Neutrophil (primary cell): ENCODE results near the gene ULK3.

ENCODE experiments used
- H3K27ac ChIP-seq: fragments of 200-600 bp; sonication (generic); 2 replicates; pipeline ENCODE4 v1.5.1; 2016; ENCODE audit warnings: mild to moderate bottlenecking, moderate library complexity
- H3K27me3 ChIP-seq: fragments of 200-600 bp; sonication (generic); 2 replicates; pipeline ENCODE4 v1.6.0; 2016; ENCODE audit warnings: mild to moderate bottlenecking
- H3K36me3 ChIP-seq: fragments of 200-600 bp; sonication (generic); 2 replicates; pipeline ENCODE4 v1.5.1; 2017
- H3K4me1 ChIP-seq, 2 experiments: fragments of 200-600 bp in 1 of 2; sonication (generic) in 1 of 2; 1 replicate in 1 of 2; 2 replicates in 1 of 2; pipeline versions ENCODE4 v1.5.1 to v1.6.1; 2013 to 2016; ENCODE audit warnings: low read depth in 1 of 2, low read length in 1 of 2, mild to moderate bottlenecking in 1 of 2, moderate library complexity in 1 of 2; ENCODE audit not compliant: control insufficient read depth in 1 of 2, insufficient read depth in 1 of 2
- H3K4me3 ChIP-seq, 2 experiments: fragments of 200-600 bp in 1 of 2; sonication (generic) in 1 of 2; 1 replicate in 1 of 2; 2 replicates in 1 of 2; pipeline ENCODE4 v1.5.1; 2013 to 2016; ENCODE audit warnings: low read depth in 1 of 2, low read length in 1 of 2, mild to moderate bottlenecking in 1 of 2, moderate library complexity in 1 of 2
- H3K9me3 ChIP-seq: fragments of 200-600 bp; sonication (generic); 2 replicates; pipeline ENCODE4 v1.5.1; 2016
- TF ChIP-seq, protein P1 (sequence below): fragments of 200-600 bp; sonication (generic); IDR thresholded peaks from 2 replicates; pipeline ENCODE4 v1.5.1; 2016; ENCODE audit warnings: antibody characterized with exemption

ULK3 gene

DNA sequence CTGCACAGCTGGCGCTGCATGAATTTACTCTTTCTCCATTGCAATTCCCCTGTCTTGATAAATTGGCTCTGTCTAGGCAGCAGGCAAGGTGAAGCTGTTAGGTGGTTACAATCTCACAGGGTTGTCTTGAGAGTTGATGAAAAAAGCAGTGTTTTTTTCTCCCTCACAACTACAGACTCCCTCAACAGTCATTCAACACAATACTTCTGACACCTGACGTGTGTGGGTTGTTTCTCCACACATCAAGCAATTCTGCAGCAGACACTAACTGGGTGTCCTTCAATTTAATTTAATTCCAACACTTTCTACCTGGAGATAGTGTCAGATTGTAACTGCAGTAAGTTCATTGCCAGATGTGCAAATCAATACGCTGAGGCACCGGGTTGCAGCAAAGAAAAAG is 35.3 kb upstream of the ULK3 start:
- H3K4me1 ChIP-seq, result peaks cover 8% of the 10 kb centered on the region in 2 experiments
- TF ChIP-seq, protein P1, sequence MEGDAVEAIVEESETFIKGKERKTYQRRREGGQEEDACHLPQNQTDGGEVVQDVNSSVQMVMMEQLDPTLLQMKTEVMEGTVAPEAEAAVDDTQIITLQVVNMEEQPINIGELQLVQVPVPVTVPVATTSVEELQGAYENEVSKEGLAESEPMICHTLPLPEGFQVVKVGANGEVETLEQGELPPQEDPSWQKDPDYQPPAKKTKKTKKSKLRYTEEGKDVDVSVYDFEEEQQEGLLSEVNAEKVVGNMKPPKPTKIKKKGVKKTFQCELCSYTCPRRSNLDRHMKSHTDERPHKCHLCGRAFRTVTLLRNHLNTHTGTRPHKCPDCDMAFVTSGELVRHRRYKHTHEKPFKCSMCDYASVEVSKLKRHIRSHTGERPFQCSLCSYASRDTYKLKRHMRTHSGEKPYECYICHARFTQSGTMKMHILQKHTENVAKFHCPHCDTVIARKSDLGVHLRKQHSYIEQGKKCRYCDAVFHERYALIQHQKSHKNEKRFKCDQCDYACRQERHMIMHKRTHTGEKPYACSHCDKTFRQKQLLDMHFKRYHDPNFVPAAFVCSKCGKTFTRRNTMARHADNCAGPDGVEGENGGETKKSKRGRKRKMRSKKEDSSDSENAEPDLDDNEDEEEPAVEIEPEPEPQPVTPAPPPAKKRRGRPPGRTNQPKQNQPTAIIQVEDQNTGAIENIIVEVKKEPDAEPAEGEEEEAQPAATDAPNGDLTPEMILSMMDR, result no peak
- no peaks in the 10 kb centered on the region for H3K9me3 ChIP-seq
- H3K27ac ChIP-seq, result no peak overlapping the region
- H3K27me3 ChIP-seq, result no peaks in the 10 kb centered on the region
- no peak overlapping the region for H3K4me3 ChIP-seq
- no peaks in the 10 kb centered on the region for H3K36me3 ChIP-seq

DNA sequence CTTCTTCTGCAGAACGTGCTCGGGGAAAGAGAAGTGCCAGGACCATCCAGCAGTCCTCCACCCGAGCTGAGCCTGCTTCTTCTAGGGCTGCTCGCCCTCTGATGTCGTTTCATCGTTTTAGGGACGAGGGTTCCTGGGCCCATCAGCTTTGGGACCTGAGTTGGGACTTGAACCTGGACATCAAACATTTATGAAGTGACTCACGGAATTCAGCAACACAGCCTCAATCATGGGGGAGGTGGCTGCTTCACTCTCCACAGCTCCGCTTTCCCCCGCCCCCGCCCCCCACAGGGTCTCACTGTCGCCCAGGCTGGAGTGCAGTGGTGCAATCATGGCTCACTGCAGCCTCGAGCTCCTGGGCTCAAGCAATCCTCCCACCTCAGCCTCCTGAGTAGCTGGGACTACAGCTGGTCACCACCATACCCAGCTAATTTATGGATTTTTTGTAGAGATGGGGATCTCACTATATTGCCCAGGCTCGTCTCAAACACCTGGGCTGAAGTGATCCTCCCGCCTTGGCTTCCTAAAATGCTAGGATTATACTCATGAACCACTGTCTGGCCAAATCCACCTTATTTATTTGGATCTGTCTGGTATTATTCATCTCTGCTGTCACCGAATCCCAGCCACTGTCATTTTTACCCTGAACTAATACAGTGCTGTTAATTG is 30.9 kb upstream of the ULK3 start:
- H3K27ac ChIP-seq, result peak overlapping the region; percentile 90
- no peaks in the 10 kb centered on the region for H3K9me3 ChIP-seq
- H3K27me3 ChIP-seq, result no peaks in the 10 kb centered on the region
- peak overlapping the region; percentile 73 to 75 for H3K4me3 ChIP-seq
- TF ChIP-seq, protein P1, result no peak
- H3K36me3 ChIP-seq, result no peaks in the 10 kb centered on the region
- H3K4me1 ChIP-seq, result peaks cover 46 to 48% of the 10 kb centered on the region in 2 experiments

GRCh38 chr15:74873036-74873755 is 30.2 kb upstream of the ULK3 start, which contains the start of gene SCAMP2:
SCAMP2 (minus strand) TSS chr15:74873365; CDS start chr15:74873255, 110 bp downstream.
- H3K4me3 ChIP-seq, result peak within 1 kb of the TSS; percentile 73 to 75
- TF ChIP-seq, protein P1, result peak; percentile 27
- H3K27me3 ChIP-seq, result no peaks in the 10 kb centered on the region
- peak within 1 kb of the TSS; percentile 90 for H3K27ac ChIP-seq
- H3K4me1 ChIP-seq, result peaks cover 53 to 55% of the 10 kb centered on the region in 2 experiments
- no peaks in the 10 kb centered on the region for H3K36me3 ChIP-seq
- no peaks in the 10 kb centered on the region for H3K9me3 ChIP-seq

- H3K4me1 ChIP-seq, result peaks cover 58 to 60% of the 10 kb centered on the region in 2 experiments
These were observed 29.7 kb upstream of the ULK3 start for GRCh38 chr15:74872702-74873035.

DNA sequence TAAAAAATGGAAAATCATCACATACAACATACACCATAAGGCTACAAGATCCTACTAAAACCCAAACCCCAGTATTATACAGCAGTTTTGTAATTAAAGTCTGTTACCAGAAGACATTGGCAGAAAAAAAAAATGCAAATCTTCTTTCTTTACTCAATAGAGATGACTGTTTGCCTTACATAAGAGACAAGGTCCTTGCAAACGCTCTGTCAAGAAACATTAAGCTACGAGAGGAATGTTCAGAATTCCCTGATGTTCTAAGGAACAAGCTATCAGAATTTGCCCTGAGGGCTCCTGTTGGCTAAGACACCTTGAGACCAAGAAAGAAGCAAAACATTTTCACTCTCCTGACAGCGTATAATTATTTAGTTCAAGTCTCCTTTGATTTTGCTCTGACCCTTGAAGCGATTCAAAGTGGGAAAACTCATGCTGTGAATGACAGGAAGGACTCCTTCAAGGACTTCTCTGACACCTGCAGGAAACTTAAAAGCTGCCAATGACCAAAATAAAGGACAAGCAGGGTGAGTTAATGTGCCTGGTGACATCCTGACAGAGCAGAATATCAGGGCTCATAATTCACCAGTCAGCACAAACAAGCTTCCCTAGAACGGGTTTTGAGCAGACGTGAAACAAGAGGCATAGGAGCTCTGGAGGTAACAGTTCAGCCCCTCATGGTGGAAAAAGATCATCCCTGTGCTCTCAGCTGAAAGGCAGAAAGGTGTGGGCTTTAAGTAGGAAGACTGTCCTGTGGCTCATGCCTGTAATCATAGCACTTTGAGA is 27.7 kb upstream of the ULK3 start:
- Histone ChIP-seq H3K9me3 (no peaks in the 10 kb centered on the region), H3K4me1 (peaks cover 72 to 77% of the 10 kb centered on the region in 2 experiments), H3K4me3 (peak overlapping the region; percentile 13 to 24), H3K36me3 (no peaks in the 10 kb centered on the region), H3K27me3 (no peaks in the 10 kb centered on the region), H3K27ac (peak overlapping the region; percentile 90)
- TF ChIP-seq, protein P1, result no peak

More at GRCh38 chr15:74872702-74873035, 29.7 kb upstream of the ULK3 start:
- TF ChIP-seq, protein P1, result no peak
- Histone ChIP-seq H3K27me3 (no peaks in the 10 kb centered on the region), H3K4me3 (peak overlapping the region; percentile 73 to 75), H3K36me3 (no peaks in the 10 kb centered on the region), H3K9me3 (no peaks in the 10 kb centered on the region), H3K27ac (peak overlapping the region; percentile 90)
